Measurements from ENCODE around the gene SYCE3.

DNA sequence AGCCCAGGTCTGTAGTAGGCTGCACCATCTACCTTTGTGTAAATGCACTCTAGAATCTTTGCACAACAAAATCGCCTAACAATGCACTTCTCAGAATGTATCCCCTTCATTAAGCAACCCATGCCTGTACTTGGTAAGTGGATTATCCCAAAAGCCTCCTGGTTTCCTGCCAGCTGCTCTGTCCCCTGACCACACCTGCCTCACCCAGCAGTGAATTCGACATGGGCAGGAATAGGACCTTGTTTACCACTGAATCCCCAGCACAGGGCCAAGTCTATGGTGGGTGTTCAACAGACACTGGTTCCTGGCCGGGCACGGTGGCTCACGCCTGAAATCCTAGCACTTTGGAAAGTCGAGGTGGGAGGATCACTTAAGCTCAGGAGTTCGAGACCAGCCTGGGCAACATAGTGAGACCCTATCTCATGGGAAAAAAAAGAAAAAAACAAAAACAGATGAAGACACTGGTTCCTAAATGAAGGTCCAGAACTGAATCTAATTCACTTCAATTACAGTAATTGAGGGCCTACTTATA lies 5.1 kb upstream of the SYCE3 start:
- TF ChIP-seq, protein P1, sequence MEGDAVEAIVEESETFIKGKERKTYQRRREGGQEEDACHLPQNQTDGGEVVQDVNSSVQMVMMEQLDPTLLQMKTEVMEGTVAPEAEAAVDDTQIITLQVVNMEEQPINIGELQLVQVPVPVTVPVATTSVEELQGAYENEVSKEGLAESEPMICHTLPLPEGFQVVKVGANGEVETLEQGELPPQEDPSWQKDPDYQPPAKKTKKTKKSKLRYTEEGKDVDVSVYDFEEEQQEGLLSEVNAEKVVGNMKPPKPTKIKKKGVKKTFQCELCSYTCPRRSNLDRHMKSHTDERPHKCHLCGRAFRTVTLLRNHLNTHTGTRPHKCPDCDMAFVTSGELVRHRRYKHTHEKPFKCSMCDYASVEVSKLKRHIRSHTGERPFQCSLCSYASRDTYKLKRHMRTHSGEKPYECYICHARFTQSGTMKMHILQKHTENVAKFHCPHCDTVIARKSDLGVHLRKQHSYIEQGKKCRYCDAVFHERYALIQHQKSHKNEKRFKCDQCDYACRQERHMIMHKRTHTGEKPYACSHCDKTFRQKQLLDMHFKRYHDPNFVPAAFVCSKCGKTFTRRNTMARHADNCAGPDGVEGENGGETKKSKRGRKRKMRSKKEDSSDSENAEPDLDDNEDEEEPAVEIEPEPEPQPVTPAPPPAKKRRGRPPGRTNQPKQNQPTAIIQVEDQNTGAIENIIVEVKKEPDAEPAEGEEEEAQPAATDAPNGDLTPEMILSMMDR (conservative IDR thresholded peaks at IDR 0.05; ENCODE audit: low read length): no peak
- no peak for TF ChIP-seq EZH2phosphoT487 (IDR thresholded peaks at IDR 0.05; ENCODE audit: borderline replicate concordance)

Measured in Loucy (cell line).